HepG2 (cell line): ENCODE results near the gene CIAPIN1. TPM values are rescaled to one million over a fixed set of nuclear protein-coding genes. Genes with fewer than 3 reads are reported as not detected.

Experiments used
- DNMT1 ChIP-seq: sonication (generic); formaldehyde crosslinking; IDR thresholded peaks from 2 replicates; pipeline ENCODE4 v1.5.1; 2020; ENCODE audit warnings: mild to moderate bottlenecking, missing genetic modification reagents
- ELF4 ChIP-seq: sonication (generic); formaldehyde crosslinking; IDR thresholded peaks from 2 replicates; pipeline ENCODE4 v1.5.0; 2020; ENCODE audit warnings: missing genetic modification reagents, mild to moderate bottlenecking, moderate library complexity, borderline replicate concordance
- FOXK2 ChIP-seq: fragments of 450-650 bp; IDR thresholded peaks from 2 replicates; pipeline ENCODE4 v1.6.1; 2016
- HOXA9 ChIP-seq: sonication (generic); formaldehyde crosslinking; IDR thresholded peaks from 2 replicates; pipeline ENCODE4 v1.8.1; 2022; ENCODE audit warnings: missing genetic modification reagents, mild to moderate bottlenecking, moderate library complexity, borderline replicate concordance
- KLF6 ChIP-seq: IDR thresholded peaks from 2 replicates; pipeline ENCODE4 v1.8.0; 2016; ENCODE audit warnings: missing biosample characterization, missing genetic modification reagents
- NFYB ChIP-seq: sonication (generic); formaldehyde crosslinking; IDR thresholded peaks from 2 replicates; pipeline ENCODE4 v1.4.0; 2020; ENCODE audit warnings: missing genetic modification reagents
- PHB2 ChIP-seq: fragments of 450-650 bp; IDR thresholded peaks from 2 replicates; pipeline ENCODE4 v1.6.1; 2018; ENCODE audit not compliant: partially characterized antibody
- PLRG1 ChIP-seq: fragments of 450-650 bp; conservative IDR thresholded peaks from 2 replicates; pipeline ENCODE4 v1.6.1; 2016
- RFXAP ChIP-seq: sonication (generic); formaldehyde crosslinking; IDR thresholded peaks from 2 replicates; pipeline ENCODE4 v1.4.0; 2020; ENCODE audit warnings: missing genetic modification reagents, borderline replicate concordance
- TMF1 ChIP-seq: sonication (generic); formaldehyde crosslinking; IDR thresholded peaks from 2 replicates; pipeline ENCODE4 v1.8.1; 2022; ENCODE audit warnings: low read depth, missing genetic modification reagents
- TRIM24 ChIP-seq: sonication (generic); formaldehyde crosslinking; IDR thresholded peaks from 2 replicates; pipeline ENCODE4 v1.8.0; 2022; ENCODE audit warnings: mild to moderate bottlenecking, missing genetic modification reagents
- ZBTB7A ChIP-seq: sonication (generic); formaldehyde crosslinking; IDR thresholded peaks from 2 replicates; pipeline ENCODE4 v1.8.0; 2022; ENCODE audit warnings: mild to moderate bottlenecking, missing genetic modification reagents
- ZFP36L1 ChIP-seq: sonication (generic); formaldehyde crosslinking; IDR thresholded peaks from 2 replicates; pipeline ENCODE4 v1.8.0; 2022; ENCODE audit warnings: mild to moderate bottlenecking, missing genetic modification reagents, moderate library complexity
- ZNF451 ChIP-seq: sonication (generic); formaldehyde crosslinking; IDR thresholded peaks from 2 replicates; pipeline ENCODE4 v1.5.0; 2020; ENCODE audit warnings: mild to moderate bottlenecking, missing genetic modification reagents
- ZNF746 ChIP-seq: sonication (generic); formaldehyde crosslinking; IDR thresholded peaks from 2 replicates; pipeline ENCODE4 v1.8.0; 2022; ENCODE audit warnings: mild to moderate bottlenecking, missing genetic modification reagents
- polyA plus RNA-seq, 8 experiments: library from polyadenylated mRNA; depleted of rRNA in 3 of 8; stranded (reverse) in 7 of 8; unstranded in 1 of 8; fragments of >200 nt; fragmentation: Illumina TruSeq in 4 of 8; extraction: Trizol in 4 of 8; gene quantifications; 2 replicates each; pipeline versions ENCODE4 v1.2.1 to v1.2.3, GENCODE V29; 2011 to 2016; ENCODE audit warnings: low read depth in 4 of 8, missing spikeins in 1 of 8, mixed read lengths in 1 of 8; ENCODE audit not compliant: insufficient read depth in 1 of 8
- total RNA-seq, 5 experiments: library from RNA; depleted of rRNA; stranded (reverse); fragments of >200 nt; fragmentation: Illumina TruSeq; extraction: Trizol; gene quantifications; 2 replicates each; pipeline ENCODE4 v1.2.3, GENCODE V29; 2016; ENCODE audit warnings: low read depth in 1 of 5
- TF ChIP-seq, protein P1 (sequence below): sonication (generic); formaldehyde crosslinking; IDR thresholded peaks from 2 replicates; pipeline ENCODE4 v1.9.0; 2021; ENCODE audit warnings: missing genetic modification reagents, mild to moderate bottlenecking, borderline replicate concordance
- TF ChIP-seq, protein P2 (sequence below): IDR thresholded peaks from 2 replicates; pipeline ENCODE4 v1.6.1; 2016
- TF ChIP-seq, protein P3 (sequence below): sonication (generic); formaldehyde crosslinking; IDR thresholded peaks from 2 replicates; pipeline ENCODE4 v1.4.0; 2020; ENCODE audit warnings: mild to moderate bottlenecking, missing genetic modification reagents
- TF ChIP-seq, protein P4 (sequence below): sonication (generic); formaldehyde crosslinking; IDR thresholded peaks from 2 replicates; pipeline ENCODE4 v1.4.0; 2020; ENCODE audit warnings: missing genetic modification reagents, borderline replicate concordance
- TF ChIP-seq, protein P5 (sequence below): sonication (generic); formaldehyde crosslinking; conservative IDR thresholded peaks from 2 replicates; pipeline ENCODE4 v1.8.0; 2022; ENCODE audit warnings: missing genetic modification reagents
- TF ChIP-seq, protein P6 (sequence below): sonication (generic); formaldehyde crosslinking; IDR thresholded peaks from 2 replicates; pipeline ENCODE4 v1.4.0; 2020; ENCODE audit warnings: missing genetic modification reagents

The CIAPIN1 gene
- total and polyA plus RNA-seq, 2 of the 13 experiments (the other 11 are each of a cell fraction or from before 2014, with no cell fraction given): 69.3 to 89.7 TPM

DNA sequence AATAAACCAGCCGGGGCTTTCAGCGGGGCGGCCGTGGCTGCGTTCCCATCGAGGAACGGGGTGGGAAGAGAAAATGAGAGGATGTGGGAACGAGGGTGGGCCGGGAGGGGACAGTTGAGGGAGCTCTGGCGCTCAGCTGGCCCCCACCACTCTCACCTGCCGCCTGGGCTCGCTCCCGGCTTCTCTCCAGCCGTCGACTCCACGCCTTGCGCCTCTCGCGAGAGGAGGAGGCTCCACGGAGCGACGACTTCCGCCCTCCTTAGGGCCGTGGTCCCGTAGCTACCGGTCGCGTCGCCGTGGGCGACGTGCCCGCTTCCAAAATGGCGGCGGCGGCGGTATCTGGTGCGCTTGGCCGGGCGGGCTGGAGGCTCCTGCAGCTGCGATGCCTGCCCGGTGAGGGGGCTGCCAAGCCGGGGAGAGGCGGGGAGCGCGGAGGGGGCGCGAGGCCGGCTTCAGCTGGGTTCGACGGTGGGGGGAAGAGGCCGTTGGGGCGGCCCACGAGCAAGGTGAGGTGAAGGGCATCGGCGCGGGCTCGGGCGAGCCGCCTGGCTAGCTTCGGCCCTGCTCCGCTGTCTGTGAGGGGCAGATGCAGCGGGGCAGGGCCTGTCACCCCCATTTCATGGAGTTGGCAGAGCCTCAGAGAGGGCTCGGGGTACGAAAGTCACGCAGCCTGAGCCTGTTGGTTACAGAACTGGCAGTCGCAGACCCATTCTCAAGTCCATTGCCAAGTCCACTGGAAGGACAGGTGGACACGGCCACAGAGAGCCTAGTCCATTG lies at the start of gene CIAPIN1, which contains the start of gene COQ9 (continued):
- TF ChIP-seq, protein P1, sequence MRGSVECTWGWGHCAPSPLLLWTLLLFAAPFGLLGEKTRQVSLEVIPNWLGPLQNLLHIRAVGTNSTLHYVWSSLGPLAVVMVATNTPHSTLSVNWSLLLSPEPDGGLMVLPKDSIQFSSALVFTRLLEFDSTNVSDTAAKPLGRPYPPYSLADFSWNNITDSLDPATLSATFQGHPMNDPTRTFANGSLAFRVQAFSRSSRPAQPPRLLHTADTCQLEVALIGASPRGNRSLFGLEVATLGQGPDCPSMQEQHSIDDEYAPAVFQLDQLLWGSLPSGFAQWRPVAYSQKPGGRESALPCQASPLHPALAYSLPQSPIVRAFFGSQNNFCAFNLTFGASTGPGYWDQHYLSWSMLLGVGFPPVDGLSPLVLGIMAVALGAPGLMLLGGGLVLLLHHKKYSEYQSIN (CRISPR knock-in tag): no peak
- TF ChIP-seq KLF6 (CRISPR knock-in tag) (peak; percentile 91), ZFP36L1 (CRISPR knock-in tag) (no peak), DNMT1 (peak; percentile 86), TRIM24 (CRISPR knock-in tag) (no peak), HOXA9 (CRISPR knock-in tag) (peak; percentile 88), RFXAP (CRISPR knock-in tag) (peak; percentile 87; the same call in 1 of the 2 replicates), NFYB (CRISPR knock-in tag) (no peak; the same call in none of the 2 replicates), ZNF746 (CRISPR knock-in tag) (peak; percentile 73), PHB2 (no peak), ELF4 (CRISPR knock-in tag) (0 out of 2 replicates have a peak, but pooled peaks have one; percentile 75), FOXK2 (no peak), PLRG1 (no peak), ZBTB7A (CRISPR knock-in tag) (no peak), TMF1 (CRISPR knock-in tag) (peak; percentile 84), ZNF451 (CRISPR knock-in tag) (peak; percentile 97)
- TF ChIP-seq, protein P2, sequence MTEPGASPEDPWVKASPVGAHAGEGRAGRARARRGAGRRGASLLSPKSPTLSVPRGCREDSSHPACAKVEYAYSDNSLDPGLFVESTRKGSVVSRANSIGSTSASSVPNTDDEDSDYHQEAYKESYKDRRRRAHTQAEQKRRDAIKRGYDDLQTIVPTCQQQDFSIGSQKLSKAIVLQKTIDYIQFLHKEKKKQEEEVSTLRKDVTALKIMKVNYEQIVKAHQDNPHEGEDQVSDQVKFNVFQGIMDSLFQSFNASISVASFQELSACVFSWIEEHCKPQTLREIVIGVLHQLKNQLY (CRISPR knock-in tag): peak; percentile 64; the same call in 1 of the 2 replicates
- TF ChIP-seq, protein P3, sequence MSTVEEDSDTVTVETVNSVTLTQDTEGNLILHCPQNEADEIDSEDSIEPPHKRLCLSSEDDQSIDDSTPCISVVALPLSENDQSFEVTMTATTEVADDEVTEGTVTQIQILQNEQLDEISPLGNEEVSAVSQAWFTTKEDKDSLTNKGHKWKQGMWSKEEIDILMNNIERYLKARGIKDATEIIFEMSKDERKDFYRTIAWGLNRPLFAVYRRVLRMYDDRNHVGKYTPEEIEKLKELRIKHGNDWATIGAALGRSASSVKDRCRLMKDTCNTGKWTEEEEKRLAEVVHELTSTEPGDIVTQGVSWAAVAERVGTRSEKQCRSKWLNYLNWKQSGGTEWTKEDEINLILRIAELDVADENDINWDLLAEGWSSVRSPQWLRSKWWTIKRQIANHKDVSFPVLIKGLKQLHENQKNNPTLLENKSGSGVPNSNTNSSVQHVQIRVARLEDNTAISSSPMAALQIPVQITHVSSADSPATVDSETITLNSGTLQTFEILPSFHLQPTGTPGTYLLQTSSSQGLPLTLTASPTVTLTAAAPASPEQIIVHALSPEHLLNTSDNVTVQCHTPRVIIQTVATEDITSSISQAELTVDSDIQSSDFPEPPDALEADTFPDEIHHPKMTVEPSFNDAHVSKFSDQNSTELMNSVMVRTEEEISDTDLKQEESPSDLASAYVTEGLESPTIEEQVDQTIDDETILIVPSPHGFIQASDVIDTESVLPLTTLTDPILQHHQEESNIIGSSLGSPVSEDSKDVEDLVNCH (CRISPR knock-in tag): no peak
- TF ChIP-seq, protein P4, sequence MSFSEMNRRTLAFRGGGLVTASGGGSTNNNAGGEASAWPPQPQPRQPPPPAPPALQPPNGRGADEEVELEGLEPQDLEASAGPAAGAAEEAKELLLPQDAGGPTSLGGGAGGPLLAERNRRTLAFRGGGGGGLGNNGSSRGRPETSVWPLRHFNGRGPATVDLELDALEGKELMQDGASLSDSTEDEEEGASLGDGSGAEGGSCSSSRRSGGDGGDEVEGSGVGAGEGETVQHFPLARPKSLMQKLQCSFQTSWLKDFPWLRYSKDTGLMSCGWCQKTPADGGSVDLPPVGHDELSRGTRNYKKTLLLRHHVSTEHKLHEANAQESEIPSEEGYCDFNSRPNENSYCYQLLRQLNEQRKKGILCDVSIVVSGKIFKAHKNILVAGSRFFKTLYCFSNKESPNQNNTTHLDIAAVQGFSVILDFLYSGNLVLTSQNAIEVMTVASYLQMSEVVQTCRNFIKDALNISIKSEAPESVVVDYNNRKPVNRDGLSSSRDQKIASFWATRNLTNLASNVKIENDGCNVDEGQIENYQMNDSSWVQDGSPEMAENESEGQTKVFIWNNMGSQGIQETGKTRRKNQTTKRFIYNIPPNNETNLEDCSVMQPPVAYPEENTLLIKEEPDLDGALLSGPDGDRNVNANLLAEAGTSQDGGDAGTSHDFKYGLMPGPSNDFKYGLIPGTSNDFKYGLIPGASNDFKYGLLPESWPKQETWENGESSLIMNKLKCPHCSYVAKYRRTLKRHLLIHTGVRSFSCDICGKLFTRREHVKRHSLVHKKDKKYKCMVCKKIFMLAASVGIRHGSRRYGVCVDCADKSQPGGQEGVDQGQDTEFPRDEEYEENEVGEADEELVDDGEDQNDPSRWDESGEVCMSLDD (CRISPR knock-in tag): no peak
- TF ChIP-seq, protein P5, sequence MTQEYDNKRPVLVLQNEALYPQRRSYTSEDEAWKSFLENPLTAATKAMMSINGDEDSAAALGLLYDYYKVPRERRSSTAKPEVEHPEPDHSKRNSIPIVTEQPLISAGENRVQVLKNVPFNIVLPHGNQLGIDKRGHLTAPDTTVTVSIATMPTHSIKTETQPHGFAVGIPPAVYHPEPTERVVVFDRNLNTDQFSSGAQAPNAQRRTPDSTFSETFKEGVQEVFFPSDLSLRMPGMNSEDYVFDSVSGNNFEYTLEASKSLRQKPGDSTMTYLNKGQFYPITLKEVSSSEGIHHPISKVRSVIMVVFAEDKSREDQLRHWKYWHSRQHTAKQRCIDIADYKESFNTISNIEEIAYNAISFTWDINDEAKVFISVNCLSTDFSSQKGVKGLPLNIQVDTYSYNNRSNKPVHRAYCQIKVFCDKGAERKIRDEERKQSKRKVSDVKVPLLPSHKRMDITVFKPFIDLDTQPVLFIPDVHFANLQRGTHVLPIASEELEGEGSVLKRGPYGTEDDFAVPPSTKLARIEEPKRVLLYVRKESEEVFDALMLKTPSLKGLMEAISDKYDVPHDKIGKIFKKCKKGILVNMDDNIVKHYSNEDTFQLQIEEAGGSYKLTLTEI (CRISPR knock-in tag): no peak
- TF ChIP-seq, protein P6, sequence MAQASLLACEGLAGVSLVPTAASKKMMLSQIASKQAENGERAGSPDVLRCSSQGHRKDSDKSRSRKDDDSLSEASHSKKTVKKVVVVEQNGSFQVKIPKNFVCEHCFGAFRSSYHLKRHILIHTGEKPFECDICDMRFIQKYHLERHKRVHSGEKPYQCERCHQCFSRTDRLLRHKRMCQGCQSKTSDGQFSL (CRISPR knock-in tag): no peak; the same call in 1 of the 2 replicates
